NCI-H345 treated with DMSO at 0.1 percent for 48 hours (cell line): ENCODE measurements around the gene IL17REL.
"Not testable (repeated sequence)": the region's sequence is repeated elsewhere in the genome, so short reads cannot be mapped to it uniquely, and the experiment has no call there.

Experiments
- DNase-seq: peaks from one replicate; lab custom pipeline; 2025; ENCODE audit not compliant: unreplicated experiment; lab: John Stamatoyannopoulos, UW

IL17REL gene

DNA sequence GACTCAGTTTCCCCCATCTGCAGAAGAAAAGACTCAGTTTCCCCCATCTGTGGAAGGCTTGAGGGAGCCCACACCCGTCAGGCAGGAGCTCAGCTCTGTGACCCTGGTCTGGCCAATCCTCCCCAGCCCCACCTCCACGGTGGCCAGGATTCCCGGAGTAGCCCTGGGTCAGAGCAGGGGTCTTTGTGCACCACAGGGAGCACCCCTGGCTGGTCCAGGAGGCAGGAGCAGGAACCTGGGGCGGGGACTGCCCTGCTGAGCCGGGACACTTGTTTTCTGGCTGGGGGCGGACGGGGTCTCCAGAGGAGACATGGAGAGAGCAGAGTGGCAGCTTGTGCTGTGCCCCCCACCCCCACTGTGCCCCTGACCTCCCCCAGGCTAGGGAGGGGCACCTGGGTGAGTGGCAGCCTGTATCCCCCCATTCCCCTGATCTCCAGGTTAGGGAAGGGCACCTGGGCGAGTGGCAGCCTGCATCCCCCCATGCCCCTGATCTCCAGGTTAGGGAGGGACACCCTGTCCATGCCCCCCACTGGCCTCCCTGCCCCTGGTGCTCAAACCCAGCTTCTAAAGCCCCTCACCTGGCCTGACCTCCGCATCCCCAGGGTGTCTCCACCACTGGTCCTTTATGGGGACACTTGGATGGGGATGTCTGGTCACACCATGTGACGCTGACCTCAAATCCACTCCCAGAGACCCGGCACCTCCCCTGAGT is 18.8 kb downstream of the IL17REL start:
- DNase-seq: no peak

DNA sequence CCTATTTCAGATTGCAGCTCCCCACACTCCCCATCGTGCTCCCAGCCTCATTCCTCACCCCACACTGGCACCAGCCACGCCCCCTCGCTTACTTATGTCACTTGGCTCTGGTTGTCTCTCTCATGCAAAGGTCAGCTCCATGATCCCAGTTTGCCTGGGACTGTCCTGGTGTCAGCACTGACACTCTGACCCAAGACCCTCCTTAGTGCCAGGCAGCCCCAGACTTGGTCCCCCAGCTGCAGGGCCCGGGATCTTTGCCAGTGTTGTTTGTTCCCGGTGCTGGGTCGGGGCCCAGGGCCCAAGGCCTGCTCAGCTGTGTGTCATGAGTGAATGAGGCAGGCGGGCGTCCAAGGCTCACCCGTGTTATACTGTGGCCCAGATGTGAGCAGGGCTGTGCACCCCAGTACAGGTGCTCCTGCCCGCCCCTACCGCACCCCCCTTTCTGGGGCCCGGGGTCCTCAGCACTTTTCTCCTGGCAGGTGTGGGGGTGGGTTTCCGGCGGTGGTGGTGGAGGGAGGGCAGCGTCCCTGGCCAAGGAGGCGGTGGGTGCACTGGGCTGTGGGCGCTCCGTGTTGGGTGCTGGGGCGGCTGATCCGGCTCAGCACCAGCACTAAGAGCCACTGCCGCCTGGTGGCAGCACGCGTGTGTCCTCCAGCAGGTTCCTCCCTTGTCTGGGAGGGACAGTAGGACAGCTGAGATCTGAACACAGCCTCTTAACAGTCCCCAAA is 19.5 kb downstream of the IL17REL start:
- DNase-seq: no peak

DNA sequence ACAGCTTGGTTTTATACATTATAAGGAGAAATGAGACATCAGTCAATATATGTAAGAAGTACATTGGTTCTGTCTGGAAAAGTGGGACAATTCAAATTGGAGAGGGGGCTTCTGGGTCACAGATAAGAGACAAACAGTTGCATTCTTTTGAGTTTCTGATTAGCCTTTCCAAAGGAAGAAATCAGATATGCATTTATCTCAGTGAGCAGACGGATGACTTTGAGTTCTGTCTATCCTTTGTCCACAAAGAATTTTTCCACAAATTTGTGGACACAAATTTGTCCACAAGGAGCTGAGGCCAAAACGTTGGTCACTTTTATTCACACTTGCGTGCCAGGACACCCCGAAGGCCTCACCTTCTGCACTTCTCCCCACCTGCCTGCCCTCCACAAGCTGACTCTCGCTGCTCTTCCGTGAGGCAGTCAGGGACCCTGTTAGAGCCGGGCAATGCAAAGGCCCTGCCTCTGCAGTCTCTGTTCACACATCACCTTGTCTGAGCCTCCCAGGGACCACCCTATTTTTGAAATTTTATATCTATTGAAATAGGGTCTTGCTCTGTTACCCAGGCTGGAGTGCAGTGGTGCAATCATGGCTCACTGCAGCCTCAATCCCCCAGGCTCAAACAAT is 20.5 kb downstream of the IL17REL start:
- DNase-seq: no peak

DNA sequence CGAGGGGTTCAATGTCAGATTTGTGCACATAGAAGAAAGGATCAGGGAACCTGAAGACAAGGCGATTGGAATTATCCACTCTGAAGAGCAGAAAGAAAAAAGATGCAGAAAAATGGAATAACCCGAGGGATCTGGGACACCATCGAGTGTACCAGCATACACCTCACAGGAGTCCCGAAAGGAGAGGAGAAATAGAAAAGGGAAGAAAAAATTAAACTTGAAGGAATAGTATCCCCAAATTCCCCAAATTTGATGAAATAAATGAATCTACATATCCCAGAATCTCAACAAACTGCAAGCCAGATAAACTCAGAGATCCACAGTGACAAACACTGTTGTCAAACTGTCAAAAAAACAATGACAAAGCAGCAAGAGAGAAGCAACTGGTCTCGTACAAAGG is 21.4 kb downstream of the IL17REL start:
- DNase-seq: no peak

DNA sequence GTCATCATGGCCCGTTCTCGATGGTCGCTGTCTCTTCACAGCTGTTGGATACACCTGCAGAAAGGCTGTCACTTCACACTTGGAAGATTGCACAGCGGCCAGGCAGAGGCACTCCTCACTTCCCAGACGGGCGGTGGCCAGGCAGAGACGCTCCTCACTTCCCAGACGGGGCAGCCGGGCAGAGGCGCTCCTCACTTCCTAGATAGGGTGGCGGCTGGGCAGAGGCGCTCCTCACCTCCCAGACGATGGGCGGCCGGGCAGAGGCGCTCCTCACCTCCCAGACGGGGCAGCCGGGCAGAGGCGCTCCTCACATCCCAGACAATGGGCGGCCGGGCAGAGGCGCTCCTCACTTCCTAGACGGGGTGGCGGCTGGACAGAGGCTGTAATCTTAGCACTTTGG is 22.7 kb downstream of the IL17REL start:
- DNase-seq: not testable (repeated sequence)

DNA sequence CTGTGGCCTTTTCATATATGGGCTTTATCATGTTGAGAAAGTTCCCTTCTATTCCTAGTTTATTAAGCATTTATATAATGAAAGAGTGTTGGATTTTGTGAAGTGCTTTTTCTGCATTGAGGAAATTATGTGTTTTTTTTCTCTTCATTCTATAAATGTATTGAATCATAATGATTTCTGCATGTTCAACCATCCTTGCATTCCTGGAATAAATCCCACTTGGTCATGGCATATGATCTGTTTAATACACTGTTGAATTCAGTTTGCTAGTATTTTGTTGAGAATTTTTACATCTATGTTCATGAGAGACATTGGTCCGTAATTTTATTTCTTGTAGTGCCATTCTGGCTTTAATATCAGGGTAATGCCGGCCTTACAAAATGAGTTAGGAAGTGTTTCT is 26.2 kb downstream of the IL17REL start:
- DNase-seq: no peak

DNA sequence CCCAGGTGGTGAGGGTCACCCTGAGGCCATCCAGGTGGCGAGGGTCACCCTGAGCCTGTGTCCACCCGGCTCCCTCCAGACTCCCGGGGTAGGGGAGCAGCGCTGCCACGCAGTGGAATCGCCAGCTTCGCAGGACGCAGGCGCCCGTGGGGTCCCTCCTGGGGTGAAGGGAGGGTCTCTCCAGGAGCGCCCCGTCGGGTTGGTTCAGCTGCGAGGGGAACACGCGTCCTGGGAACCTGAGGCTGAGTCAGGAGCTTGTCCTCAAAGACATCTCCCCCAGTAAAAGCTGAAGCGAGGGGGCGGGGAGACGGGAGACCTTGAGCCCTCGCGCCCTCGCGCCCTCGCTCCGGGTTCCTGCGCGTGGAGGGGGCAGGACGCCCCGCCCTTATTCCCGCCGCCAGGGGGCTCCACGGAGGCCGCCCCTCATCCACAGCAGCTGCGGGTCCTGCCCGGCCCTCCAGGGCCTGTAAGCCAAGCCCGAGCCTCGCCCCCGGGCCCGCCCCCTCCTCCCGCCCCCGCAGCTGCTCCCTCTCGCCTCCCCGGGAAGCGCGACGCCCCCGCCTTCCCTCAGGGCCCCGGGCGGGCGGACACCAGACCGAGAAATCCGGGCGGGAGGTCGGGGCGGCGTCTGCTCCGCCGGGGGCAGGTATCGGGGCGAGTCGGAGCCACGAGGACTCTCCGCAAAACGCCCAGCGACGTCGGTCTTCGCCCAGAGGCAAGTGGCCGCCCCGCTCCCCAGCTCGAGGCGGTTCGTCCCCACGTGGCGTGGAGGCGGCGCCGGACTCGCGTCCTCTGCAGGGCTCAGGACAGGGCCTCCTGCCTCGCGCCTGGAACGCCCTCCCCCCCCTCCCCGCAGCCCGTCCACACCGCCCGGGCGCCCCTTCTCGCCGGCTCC is 29.2 kb downstream of the IL17REL start:
- no peak for DNase-seq

DNA sequence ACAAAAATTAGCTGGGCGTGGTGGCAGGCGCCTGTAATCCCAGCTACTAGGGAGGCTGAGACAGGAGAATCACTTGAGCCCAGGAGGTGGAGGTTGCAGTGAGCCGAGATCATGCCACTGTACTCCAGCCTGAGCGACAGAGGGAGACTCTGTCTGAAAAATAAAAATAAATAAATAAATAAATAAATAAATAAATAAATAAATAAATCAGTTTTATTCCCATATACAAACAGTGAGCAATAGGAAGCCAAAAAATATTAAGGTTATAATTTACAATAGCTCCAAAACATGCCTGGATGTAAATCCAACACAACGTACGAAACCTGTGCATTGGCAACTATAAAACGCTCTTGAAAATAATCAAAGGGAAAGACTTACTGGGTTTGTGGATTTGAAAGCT is 30.8 kb downstream of the IL17REL start:
- DNase-seq: not testable (repeated sequence)

DNA sequence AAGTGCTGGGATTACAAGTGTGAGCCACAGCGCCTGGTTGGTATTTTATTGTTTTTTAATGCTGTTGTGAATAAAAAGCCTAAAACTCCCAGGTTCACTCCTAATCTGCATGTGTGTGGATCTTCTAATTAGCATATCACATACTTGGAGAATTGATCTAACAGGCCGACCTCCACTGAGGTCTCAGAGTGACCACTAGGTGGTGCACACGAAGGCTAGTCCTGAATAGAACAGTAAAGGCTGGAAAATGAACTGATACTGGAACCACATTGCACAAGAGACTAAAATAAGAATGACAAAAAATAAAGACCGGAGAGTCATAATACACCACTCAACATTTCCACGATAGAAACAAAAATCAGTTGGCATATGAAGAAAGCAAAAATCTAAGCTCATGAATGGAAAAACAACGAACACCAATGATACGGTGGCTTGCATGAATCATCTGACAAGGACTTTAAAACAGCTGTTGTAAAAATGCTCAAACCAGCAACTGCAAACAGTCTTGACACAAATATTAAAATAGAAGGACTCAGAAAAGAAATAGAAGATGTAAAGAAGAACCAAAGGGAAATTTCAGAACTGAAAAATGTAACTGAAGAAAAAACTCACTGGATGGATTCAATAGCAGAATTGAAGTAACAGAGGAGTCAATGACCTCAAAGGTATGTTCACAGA is 32.8 kb downstream of the IL17REL start:
- DNase-seq: no peak

DNA sequence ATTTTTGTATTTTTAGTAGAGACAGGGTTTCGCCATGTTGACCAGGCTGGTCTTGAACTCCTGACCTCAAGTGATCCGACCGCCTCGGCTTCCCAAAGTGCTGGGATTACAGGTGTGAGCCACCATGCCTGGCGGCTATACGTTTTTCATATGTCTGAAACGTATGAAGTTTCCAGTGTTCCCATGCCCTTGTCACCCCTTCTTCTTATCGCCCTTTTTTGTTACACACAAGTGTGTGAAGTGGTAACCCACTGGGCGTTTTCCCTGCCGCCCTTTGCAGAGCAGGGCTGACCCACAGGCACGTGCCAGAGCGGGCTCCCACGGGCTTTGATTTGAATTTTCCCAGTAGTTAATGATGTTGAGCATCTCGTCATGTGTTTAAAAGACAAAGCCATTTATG is 35.0 kb downstream of the IL17REL start:
- DNase-seq: no peak

DNA sequence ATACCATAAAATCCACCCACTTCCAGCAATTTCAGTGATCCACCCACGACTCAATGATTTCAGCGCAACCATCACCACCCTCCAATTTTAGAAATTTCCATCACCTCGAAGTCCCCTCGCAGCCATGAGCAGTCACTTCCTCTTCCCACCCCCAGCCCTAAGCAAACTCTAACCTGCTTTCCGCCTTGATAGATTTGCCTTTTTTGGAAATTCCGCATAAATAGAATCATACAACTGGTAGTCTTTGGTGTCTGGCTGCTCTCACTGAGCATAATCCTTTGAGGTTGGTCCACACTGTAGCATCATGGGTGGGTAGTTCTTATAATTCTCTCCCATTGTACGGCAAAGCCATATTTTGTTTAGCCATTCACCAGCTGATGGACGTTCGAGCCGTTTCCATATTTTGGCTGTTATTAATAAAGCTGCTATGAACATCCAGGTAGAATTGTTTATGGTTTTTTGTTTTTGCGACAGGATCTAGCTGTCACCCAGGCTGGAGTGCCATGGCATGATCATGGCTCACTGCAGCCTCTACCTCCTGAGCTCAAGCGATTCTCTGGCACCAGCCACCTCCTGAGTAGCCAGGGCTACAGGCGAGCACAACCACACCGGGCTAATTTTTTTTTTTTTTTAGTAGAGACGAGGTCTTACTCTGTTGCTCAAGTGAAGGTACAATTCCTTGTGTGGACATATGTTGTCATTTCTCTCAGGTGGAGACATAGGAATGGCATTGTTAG is 36.0 kb downstream of the IL17REL start:
- DNase-seq: no peak

DNA sequence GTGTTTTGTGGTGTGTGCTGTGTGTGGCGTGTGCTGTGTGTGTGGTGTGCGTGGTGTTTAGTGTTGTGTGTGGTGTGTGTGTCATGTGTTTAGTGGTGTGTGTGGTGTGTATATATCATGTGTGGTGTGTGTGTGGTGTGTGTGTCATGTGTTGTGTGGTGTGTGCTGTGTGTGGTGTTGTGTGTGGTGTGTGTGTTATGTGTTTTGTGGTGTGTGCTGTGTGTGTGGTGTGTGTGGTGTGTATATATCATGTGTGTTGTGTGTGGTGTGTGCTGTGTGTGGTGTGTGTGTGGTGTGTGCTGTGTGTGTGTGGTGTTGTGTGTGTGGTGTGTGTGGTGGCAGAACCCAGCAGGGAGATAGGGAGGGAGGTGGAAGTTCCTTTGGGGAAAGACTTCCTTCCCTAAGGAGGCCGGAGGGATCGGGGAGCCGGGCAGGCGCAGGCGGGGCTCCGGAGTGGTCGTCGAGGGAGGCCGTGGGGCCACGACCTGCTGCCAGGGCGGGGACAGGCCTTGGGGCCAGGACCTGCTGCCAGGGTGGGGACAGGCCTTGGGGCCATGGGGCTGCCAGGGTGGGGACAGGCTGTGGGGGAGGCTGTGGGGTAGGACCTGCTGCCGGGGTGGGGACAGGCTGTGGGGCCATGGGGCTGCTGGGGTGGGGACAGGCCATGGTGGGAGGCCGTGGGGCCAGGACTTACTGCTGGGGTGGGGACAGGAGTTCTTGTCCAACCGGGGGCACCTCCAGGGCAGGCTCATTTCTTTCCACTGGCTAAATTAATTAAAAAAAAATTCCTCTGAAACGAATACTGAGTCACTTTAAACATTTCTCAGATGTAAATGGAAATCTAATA is 36.8 kb downstream of the IL17REL start:
- no peak for DNase-seq

DNA sequence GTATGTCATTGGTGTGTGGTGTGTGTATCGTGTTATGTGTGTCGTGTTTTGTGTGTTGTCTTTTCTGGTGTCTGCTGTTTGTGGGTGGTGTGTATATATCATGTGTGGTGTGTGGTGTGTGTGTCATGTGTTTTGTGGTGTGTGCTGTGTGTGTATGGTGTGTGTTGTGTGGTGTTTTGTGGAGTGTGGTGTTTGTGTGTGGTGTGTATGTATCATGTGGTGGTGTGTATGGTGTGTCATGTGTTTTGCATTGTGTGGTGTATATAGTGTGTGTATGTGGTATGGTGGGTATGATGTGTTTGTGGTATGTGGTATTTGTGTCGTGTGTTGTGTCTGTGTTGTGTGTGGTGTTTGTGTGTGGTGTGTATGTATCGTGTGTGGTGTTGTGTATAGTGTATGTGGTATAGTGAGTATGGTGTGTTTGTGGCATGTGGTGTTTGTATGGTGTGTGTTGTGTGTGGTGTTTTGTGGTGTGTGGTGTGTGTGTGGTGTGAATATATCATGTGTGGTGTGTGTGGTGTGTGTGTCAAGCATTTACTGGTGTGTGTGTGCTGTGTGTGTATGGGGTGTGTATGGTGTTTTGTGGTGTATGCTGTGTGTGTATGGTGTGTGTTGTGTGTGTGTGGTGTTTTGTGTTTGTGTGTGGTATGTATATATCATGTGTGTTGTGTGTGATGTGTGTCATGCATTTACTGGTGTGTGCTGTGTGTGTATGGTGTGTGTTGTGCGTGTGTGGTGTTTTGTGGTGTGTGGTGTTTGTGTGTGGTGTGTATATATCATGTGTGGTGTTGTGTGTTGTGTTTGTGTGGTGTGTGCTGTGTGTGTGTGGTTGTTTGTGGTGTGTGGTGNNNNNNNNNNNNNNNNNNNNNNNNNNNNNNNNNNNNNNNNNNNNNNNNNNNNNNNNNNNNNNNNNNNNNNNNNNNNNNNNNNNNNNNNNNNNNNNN is 39.3 kb downstream of the IL17REL start:
- DNase-seq: no peak

DNA sequence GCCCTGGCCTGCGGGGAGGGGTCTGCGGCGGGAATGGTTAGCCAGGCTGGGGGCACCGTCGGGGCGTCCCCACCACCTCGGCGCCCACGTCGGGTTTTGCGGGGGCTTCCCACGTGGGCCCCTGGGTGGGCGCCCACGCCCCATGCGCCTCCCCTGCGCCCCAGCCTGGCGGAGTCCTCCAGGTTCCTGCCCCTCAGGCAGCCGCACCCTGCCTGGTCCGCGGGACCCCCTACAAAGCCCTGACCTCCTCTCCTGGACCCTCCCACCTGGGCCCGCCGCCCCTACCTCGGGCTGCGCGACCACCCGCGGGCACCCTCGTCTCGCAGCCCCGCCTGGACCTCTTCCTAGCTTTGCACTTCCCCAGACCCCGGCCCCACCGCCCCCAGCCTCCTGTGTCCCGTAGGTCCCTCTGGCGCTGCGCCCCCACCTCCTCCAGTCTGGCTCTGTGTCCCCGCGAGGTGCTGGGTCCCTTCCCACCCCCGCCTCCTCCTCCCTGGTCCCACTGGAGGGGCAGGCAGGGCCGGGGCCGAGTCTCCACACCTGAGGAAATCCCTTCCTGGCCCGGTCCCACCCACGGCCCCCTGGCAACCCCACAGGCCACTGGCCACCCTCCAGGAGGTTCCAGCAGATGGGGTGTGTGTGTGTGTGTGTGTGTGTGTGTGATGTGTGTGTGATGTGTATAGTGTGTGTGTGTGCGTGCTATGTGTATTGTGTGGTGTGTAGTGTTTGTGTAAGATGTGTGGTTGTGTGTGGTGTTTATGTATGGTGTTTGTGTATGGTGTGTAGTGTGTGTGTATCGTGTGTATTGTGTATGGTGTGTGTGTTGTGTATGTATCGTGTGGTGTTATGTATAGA is 40.2 kb downstream of the IL17REL start:
- DNase-seq: no peak

DNA sequence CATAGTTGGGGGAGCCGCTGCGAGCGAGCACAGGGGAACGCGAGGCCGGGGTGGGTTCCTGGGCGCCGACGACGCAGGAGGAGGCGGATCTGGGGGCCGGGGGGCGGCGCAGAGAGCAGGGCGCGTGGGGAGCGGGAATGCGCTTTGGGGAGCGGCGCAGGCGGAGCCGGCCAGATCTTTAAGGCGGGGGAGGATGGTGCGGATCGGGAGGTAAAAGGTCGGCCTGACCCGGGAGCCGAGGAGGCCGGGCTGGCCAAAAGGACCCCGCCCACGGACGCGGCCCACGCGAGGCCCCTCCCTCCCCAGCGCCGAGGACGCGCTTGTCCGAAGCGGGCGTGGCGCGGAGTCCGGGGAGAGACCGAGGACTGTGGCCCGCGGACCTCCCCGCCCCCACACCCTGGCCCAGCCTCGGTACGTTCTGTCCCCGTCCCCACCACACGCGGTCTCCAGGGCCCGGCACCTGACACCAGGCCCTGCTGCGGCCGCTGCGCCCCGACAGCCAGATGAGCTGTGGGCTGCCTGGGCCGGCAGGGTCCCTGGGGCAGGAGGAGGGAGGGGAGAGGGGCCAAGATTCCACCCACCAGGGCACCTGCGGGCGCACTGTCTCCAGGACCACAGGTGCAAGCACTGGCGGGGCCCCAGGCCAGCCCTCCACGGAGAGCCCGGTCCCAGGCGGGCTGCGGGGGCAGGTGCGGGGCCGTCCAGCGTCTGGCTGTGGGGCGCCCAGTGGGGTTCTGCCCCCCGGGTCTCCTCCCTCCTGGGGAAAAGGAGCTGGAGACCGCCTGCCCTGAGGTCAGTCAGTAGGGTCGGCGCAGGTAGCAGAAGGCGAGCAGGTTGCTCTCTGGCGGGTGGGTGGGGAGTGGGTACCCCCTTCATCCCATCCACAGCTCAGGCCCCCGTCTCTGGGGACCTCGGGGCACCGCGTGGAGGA is 41.1 kb downstream of the IL17REL start:
- DNase-seq: no peak
